K562 (cell line): ENCODE results near the gene PCYT1A. TPM values are rescaled to one million over a fixed set of nuclear protein-coding genes. Genes with fewer than 3 reads are reported as not detected.

Experiments used
- ATAC-seq: fragments of 200-7000 bp; cut with Tn5 transposase; 3 replicates; pipeline ENCODE4 v1.9.1; 2020; ENCODE audit warnings: moderate library complexity
- BruUV-seq: library from RNA; stranded (reverse); fragments of 400-500 nt; replicated peaks from 2 replicates; lab custom pipeline; 2021; lab: Mats Ljungman, UMichigan
- CTCF ChIA-PET: fragments of 300-600 bp; formaldehyde crosslinking; extraction: SDS; loops from one replicate; lab custom pipeline; 2021; ENCODE audit warnings: low intra/inter-chr PET ratio; lab: Yijun Ruan, JAX
- POLR2A ChIA-PET: fragments of 300-600, 350-650 bp; sonication (Branson Sonifier 250); formaldehyde crosslinking; extraction: SDS; loops from one replicate; lab custom pipeline; 2021; ENCODE audit warnings: antibody characterized with exemption, inconsistent platforms; lab: Yijun Ruan, JAX
- DNase-seq, 4 experiments: peaks; one replicate each; pipeline versions ENCODE4 v3.0.0 to v3.0.0-alpha.2; 2011 to 2018; ENCODE audit warnings: low spot score in 3 of 4, mixed read lengths in 3 of 4; ENCODE audit errors: extremely low read depth in 1 of 4
- FAIRE-seq: peaks from 2 replicates; lab custom pipeline; 2011; peaks lifted over from hg19 to GRCh38; lab: Jason Lieb, UNC
- H2AFZ ChIP-seq: 2 replicates; pipeline ENCODE4 v1.6.0; 2011; ENCODE audit warnings: low read depth, low read length, control low read depth, inconsistent platforms
- H3K27ac ChIP-seq: fragments of 200-600 bp; 3 replicates; pipeline ENCODE4 v1.8.0; 2011; ENCODE audit warnings: low read depth, mild to moderate bottlenecking, control low read depth, inconsistent platforms, low read length, moderate library complexity, mixed read lengths; ENCODE audit errors: extremely low read depth
- H3K27me3 ChIP-seq, 2 experiments: fragments of 300-600 bp in 1 of 2; 2 replicates in 1 of 2; 3 replicates in 1 of 2; pipeline versions ENCODE4 v1.6.0 to v1.8.0; 2011; ENCODE audit warnings: inconsistent platforms in 2 of 2, low read length in 2 of 2, mild to moderate bottlenecking in 1 of 2, mixed read lengths in 1 of 2, moderate library complexity in 1 of 2; ENCODE audit not compliant: control insufficient read depth in 2 of 2, insufficient read depth in 2 of 2
- H3K36me3 ChIP-seq: fragments of 300-600 bp; 3 replicates; pipeline ENCODE4 v1.8.0; 2011; ENCODE audit warnings: mild to moderate bottlenecking, low read length, inconsistent platforms; ENCODE audit not compliant: control insufficient read depth, insufficient read depth
- H3K4me1 ChIP-seq, 2 experiments: fragments of 200-600 bp in 1 of 2; replicated peaks in 1 of 2; 2 replicates in 1 of 2; 3 replicates in 1 of 2; pipeline versions ENCODE4 v1.5.1 to v1.8.0; 2011; ENCODE audit warnings: inconsistent platforms in 2 of 2, low read length in 2 of 2, mild to moderate bottlenecking in 1 of 2, mixed read lengths in 1 of 2, moderate library complexity in 1 of 2; ENCODE audit not compliant: control insufficient read depth in 2 of 2, insufficient read depth in 2 of 2
- H3K4me2 ChIP-seq: 2 replicates; pipeline ENCODE4 v1.6.1; 2011; ENCODE audit warnings: low read length, control low read depth, inconsistent platforms, mixed read lengths; ENCODE audit not compliant: insufficient read depth
- H3K4me3 ChIP-seq: fragments of 200-600 bp; sonication (generic), shearing (Covaris generic); 2 replicates; pipeline ENCODE4 v1.5.1; 2016; ENCODE audit warnings: control low read depth, inconsistent platforms
- H3K79me2 ChIP-seq: fragments of 200-600 bp; 3 replicates; pipeline ENCODE4 v1.8.0; 2011; ENCODE audit warnings: low read length, inconsistent platforms; ENCODE audit not compliant: control insufficient read depth, insufficient read depth
- H3K9ac ChIP-seq, 2 experiments: 2 replicates each; pipeline versions ENCODE4 v1.6.0 to v1.6.1; 2011; ENCODE audit warnings: low read depth in 2 of 2, low read length in 2 of 2, control low read depth in 1 of 2, inconsistent platforms in 1 of 2, mild to moderate bottlenecking in 1 of 2, mixed read lengths in 1 of 2; ENCODE audit not compliant: insufficient read depth in 1 of 2
- H3K9me1 ChIP-seq: one replicate; pipeline ENCODE4 v1.6.0; 2011; ENCODE audit warnings: inconsistent platforms, mild to moderate bottlenecking, low read length, moderate library complexity; ENCODE audit not compliant: control insufficient read depth, insufficient read depth
- H3K9me3 ChIP-seq: replicated peaks from 2 replicates; pipeline ENCODE4 v1.5.1; 2011; ENCODE audit warnings: low read depth, low read length, inconsistent platforms; ENCODE audit not compliant: control insufficient read depth, insufficient read depth
- H4K20me1 ChIP-seq: replicated peaks from 2 replicates; pipeline ENCODE4 v1.6.1; 2011; ENCODE audit warnings: low read length, inconsistent platforms, mixed read lengths; ENCODE audit not compliant: control insufficient read depth, insufficient read depth
- BMI1 ChIP-seq: fragments of 150-350 bp; IDR thresholded peaks from 2 replicates; pipeline ENCODE4 v1.6.1; 2014; ENCODE audit warnings: low read length
- CSDE1 ChIP-seq, 2 experiments: fragments of 450-650 bp; IDR thresholded peaks; 2 replicates each; pipeline ENCODE4 v1.6.1; 2016; ENCODE audit warnings: mild to moderate bottlenecking in 1 of 2
- DIDO1 ChIP-seq: fragments of 450-650 bp; IDR thresholded peaks from 2 replicates; pipeline ENCODE4 v1.6.1; 2016; ENCODE audit warnings: low read depth, missing biosample characterization, missing genetic modification characterization
- ETV5 ChIP-seq: sonication (generic); formaldehyde crosslinking; IDR thresholded peaks from 2 replicates; pipeline ENCODE4 v1.4.0; 2020; ENCODE audit warnings: low read depth, mild to moderate bottlenecking, missing genetic modification reagents
- FOXJ3 ChIP-seq: sonication (generic); formaldehyde crosslinking; IDR thresholded peaks from 2 replicates; pipeline ENCODE4 v1.4.0; 2020; ENCODE audit warnings: mild to moderate bottlenecking, missing genetic modification reagents
- HNRNPH1 ChIP-seq: fragments of 200-400 bp; formaldehyde crosslinking; optimal IDR thresholded peaks from 2 replicates; pipeline ENCODE3; 2017; ENCODE audit warnings: low read depth, mild to moderate bottlenecking, low read length, moderate library complexity
- KAT7 ChIP-seq: sonication (generic); formaldehyde crosslinking; IDR thresholded peaks from 2 replicates; pipeline ENCODE4 v1.8.0; 2022; ENCODE audit warnings: missing genetic modification reagents, mild to moderate bottlenecking, borderline replicate concordance
- MIER1 ChIP-seq: fragments of 450-650 bp; IDR thresholded peaks from 2 replicates; pipeline ENCODE4 v1.6.1; 2016; ENCODE audit warnings: antibody characterized with exemption, mild to moderate bottlenecking, low read depth
- MTF1 ChIP-seq: fragments of 250-450 bp; sonication (Bioruptor Pico); IDR thresholded peaks from 2 replicates; pipeline ENCODE4 v1.9.0; 2021; ENCODE audit warnings: moderate library complexity, mild to moderate bottlenecking, inconsistent platforms, borderline replicate concordance
- NCOA6 ChIP-seq: fragments of 450-650 bp; IDR thresholded peaks from 2 replicates; pipeline ENCODE4 v1.6.1; 2017; ENCODE audit warnings: mild to moderate bottlenecking
- PRPF4 ChIP-seq: fragments of 200-400 bp; formaldehyde crosslinking; IDR thresholded peaks from one replicate; pipeline ENCODE4 v1.6.1; 2017; ENCODE audit warnings: low read length, low read depth, mild to moderate bottlenecking; ENCODE audit not compliant: insufficient read depth, poor library complexity, severe bottlenecking
- SREBF2 ChIP-seq: sonication (generic); formaldehyde crosslinking; IDR thresholded peaks from 2 replicates; pipeline ENCODE4 v1.4.0; 2020; ENCODE audit warnings: mild to moderate bottlenecking, missing genetic modification reagents
- SRF ChIP-seq, 2 experiments: fragments of 250-450, 450-650 bp in 1 of 2; sonication (Bioruptor Pico) in 1 of 2; sonication (generic) in 1 of 2; formaldehyde crosslinking; IDR thresholded peaks; 2 replicates each; pipeline versions ENCODE4 v1.5.0 to v1.5.1; 2020 to 2022; ENCODE audit warnings: mild to moderate bottlenecking in 1 of 2, missing genetic modification reagents in 1 of 2
- TCF7 ChIP-seq: sonication (generic); IDR thresholded peaks from 2 replicates; pipeline ENCODE4 v1.6.1; 2016; ENCODE audit warnings: antibody characterized with exemption, borderline replicate concordance
- ZNF23 ChIP-seq: fragments of 250-450 bp; sonication (Bioruptor Pico); IDR thresholded peaks from 2 replicates; pipeline ENCODE4 v1.4.0; 2020; ENCODE audit warnings: mild to moderate bottlenecking
- WGBS: fragments of 100-300 bp; shearing (Covaris generic); methylation state at CpG from one replicate; pipeline ENCODE4 v1.1.6; 2016; ENCODE audit warnings: low coverage, mixed read lengths; ENCODE audit not compliant: insufficient coverage; ENCODE audit errors: missing lambda C conversion rate; 5-methylcytosine and 5-hydroxymethylcytosine counted together
- in situ Hi-C: fragments of 300-500 bp; cut with MboI; formaldehyde crosslinking; loops from 4 replicates; pipeline ENCODE4 v1.15.0; 2018; ENCODE audit warnings: inconsistent platforms, mixed read lengths
- intact Hi-C: fragments of 100-400 bp; cut with micrococcal nuclease; formaldehyde crosslinking; loops from 2 replicates; pipeline ENCODE4 v1.14.2; 2022
- polyA plus RNA-seq, 8 experiments: library from polyadenylated mRNA; depleted of rRNA in 4 of 8; stranded (reverse) in 5 of 8; unstranded in 3 of 8; fragments of >200 nt; fragmentation: Nextera tagmentation in 2 of 8; fragmentation: Illumina TruSeq in 1 of 8; extraction: Ambion mirVana in 2 of 8; extraction: Trizol in 1 of 8; gene quantifications; 2 replicates each; pipeline versions ENCODE4 v1.2.1 to v1.2.3, GENCODE V29; 2011 to 2014; ENCODE audit warnings: inconsistent platforms in 1 of 8, missing spikeins in 1 of 8
- total RNA-seq, 7 experiments: library from RNA; depleted of rRNA in 6 of 7; stranded (reverse); fragments of >200 nt in 6 of 7; fragmentation: Illumina TruSeq in 2 of 7; extraction: Trizol in 2 of 7; gene quantifications; 2 replicates each; pipeline versions ENCODE4 v1.2.1 to v1.2.3, GENCODE V29; 2011 to 2021; ENCODE audit warnings: low replicate concordance in 1 of 7
- TF ChIP-seq, protein P1 (sequence below): fragments of 450-650 bp; IDR thresholded peaks from 2 replicates; pipeline ENCODE4 v1.7.0; 2016; ENCODE audit warnings: borderline replicate concordance

Gene PCYT1A
- total and polyA plus RNA-seq, 9 of the 15 experiments (the other 6 are each of a cell fraction or from before 2014, with no cell fraction given): 13.4 to 62.8 (median 49.4) TPM

DNA sequence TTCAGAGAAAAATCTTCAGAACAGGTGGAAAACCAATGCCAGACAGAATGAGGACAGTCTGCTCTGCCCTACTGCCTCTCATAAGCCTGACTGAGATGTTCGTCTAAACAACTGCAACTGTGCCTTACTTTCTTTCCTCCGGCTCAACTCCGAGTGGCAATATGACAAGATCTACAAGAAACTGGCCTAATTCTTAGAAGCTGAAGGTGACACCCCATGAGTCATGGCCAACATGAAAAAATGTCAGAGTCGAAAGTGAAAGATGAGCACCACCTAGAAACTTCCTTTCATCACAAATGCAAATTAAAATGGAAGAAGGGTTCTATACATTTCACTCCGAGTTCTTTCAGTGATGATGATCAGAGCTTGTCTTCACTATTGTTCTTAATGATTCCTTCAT lies 12.9 kb downstream of the PCYT1A start:
- H3K9me1 ChIP-seq: no peaks in the 10 kb centered on the region
- no peaks in the 10 kb centered on the region for H4K20me1 ChIP-seq
- H2AFZ ChIP-seq: no peak overlapping the region; the same call in 1 of the 2 replicates
- peak overlapping the region; percentile 2; the same call in 1 of the 2 replicates for H3K4me3 ChIP-seq
- POLR2A ChIA-PET: interaction anchor here (0.6 to 2.7 kb wide), 3 partner anchors 10 to 224 kb away, joined by 3 to 18 read pairs (median 4); no protein-coding TSS in a partner anchor
- peak overlapping the region; percentile 66 for H3K27ac ChIP-seq
- peaks cover 32 to 33% of the 10 kb centered on the region in 2 experiments for H3K4me1 ChIP-seq
- peak overlapping the region; percentile 75 for H3K4me2 ChIP-seq
- H3K36me3 ChIP-seq: peaks cover 23% of the 10 kb centered on the region; the same call in 2 of the 3 replicates
- peaks cover 73% of the 10 kb centered on the region for H3K79me2 ChIP-seq
- DNase-seq: peak; percentile 42 to 84 (median 60)
- BruUV-seq: no TSS peak
- CTCF ChIA-PET: no interaction called here
- H3K9me3 ChIP-seq: no peaks in the 10 kb centered on the region; the same call in 1 of the 2 replicates
- in situ Hi-C loops (no loop called here), intact Hi-C loops (loop anchor here (5.0 kb wide), 1 partner anchor 158 kb away; the partner anchor contains the start of gene UBXN7)
- ATAC-seq: peak; percentile 74
- peak; percentile 84 for FAIRE-seq
- H3K27me3 ChIP-seq: no peaks in the 10 kb centered on the region
- 0% methylated on average over 5 of the region's 5 CpGs for WGBS
- peak overlapping the region in 1 of 2 experiments; percentile 40; a peak in 3 of 4 replicates for H3K9ac ChIP-seq
- TF ChIP-seq NCOA6: no peak
- TF ChIP-seq, protein P1, sequence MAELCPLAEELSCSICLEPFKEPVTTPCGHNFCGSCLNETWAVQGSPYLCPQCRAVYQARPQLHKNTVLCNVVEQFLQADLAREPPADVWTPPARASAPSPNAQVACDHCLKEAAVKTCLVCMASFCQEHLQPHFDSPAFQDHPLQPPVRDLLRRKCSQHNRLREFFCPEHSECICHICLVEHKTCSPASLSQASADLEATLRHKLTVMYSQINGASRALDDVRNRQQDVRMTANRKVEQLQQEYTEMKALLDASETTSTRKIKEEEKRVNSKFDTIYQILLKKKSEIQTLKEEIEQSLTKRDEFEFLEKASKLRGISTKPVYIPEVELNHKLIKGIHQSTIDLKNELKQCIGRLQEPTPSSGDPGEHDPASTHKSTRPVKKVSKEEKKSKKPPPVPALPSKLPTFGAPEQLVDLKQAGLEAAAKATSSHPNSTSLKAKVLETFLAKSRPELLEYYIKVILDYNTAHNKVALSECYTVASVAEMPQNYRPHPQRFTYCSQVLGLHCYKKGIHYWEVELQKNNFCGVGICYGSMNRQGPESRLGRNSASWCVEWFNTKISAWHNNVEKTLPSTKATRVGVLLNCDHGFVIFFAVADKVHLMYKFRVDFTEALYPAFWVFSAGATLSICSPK: no peak
- TF ChIP-seq ETV5 (CRISPR knock-in tag): no peak
- TF ChIP-seq ZNF23 (CRISPR knock-in tag): no peak
- TF ChIP-seq MTF1: no peak
- no peak for TF ChIP-seq DIDO1
- no peak for TF ChIP-seq MIER1
- no peak for TF ChIP-seq KAT7 (CRISPR knock-in tag)
- no peak for TF ChIP-seq HNRNPH1
- no peak for TF ChIP-seq BMI1
- no peak for TF ChIP-seq SREBF2 (CRISPR knock-in tag)
- TF ChIP-seq PRPF4: no peak
- TF ChIP-seq SRF (CRISPR knock-in tag; IDR thresholded peaks at IDR 0.05): no peak
- TF ChIP-seq CSDE1 (IDR thresholded peaks at IDR 0.05): no peak
- TF ChIP-seq TCF7: no peak
- TF ChIP-seq FOXJ3: no peak
